Colonic mucosa (tissue), 4 donors: ENCODE measurements around the gene AFG1L. TPM values are rescaled to one million over a fixed set of nuclear protein-coding genes. Genes with fewer than 3 reads are reported as not detected.
"Not testable (repeated sequence)": the region's sequence is repeated elsewhere in the genome, so short reads cannot be mapped to it uniquely, and the experiment has no call there.

ENCODE experiments used
- DNase-seq: peaks from one replicate; pipeline ENCODE4 v3.0.0-alpha.2; 2020
- H3K27ac ChIP-seq: fragments of 200-600 bp; one replicate; pipeline ENCODE4 v1.8.0; 2021
- H3K27me3 ChIP-seq: fragments of 200-600 bp; one replicate; pipeline ENCODE4 v1.8.0; 2021
- H3K36me3 ChIP-seq: fragments of 200-600 bp; one replicate; pipeline ENCODE4 v1.8.0; 2021
- H3K4me1 ChIP-seq: fragments of 200-600 bp; one replicate; pipeline ENCODE4 v1.8.0; 2021; ENCODE audit warnings: mild to moderate bottlenecking
- H3K4me3 ChIP-seq: fragments of 200-600 bp; one replicate; pipeline ENCODE4 v1.8.0; 2021
- H3K9ac ChIP-seq, 2 donors: one replicate each; pipeline ENCODE4 v1.7.0; 2013; ENCODE audit warnings: control low read depth in 2 of 2, low read depth in 2 of 2, low read length in 2 of 2
- H3K9me3 ChIP-seq: fragments of 200-600 bp; one replicate; pipeline ENCODE4 v1.8.0; 2021
- intact Hi-C: fragments of 100-400 bp; cut with DNase I; formaldehyde crosslinking; loops from one replicate; pipeline ENCODE4 v1.14.1; 2022
- total RNA-seq, 2 donors: library from RNA; stranded (reverse); fragmentation: NEBNext Ultra II Directional in 1 of 2; extraction: Animal tissue kit (Norgen Biotek cat#: 25700) in 1 of 2; gene quantifications; one replicate each; pipeline ENCODE4 v1.2.1, GENCODE V29; 2021
- TF ChIP-seq, protein P1 (sequence below): fragments of 200-600 bp; IDR thresholded peaks from one replicate; pipeline ENCODE4 v1.8.0; 2022; ENCODE audit warnings: antibody characterized with exemption, mild to moderate bottlenecking
- donor health status: healthy.
- donor health status: DM: no; HTN: no; CAD: no.
- donor health status: DM: no; HTN: no; CAD: no.

Gene AFG1L
- total RNA-seq, 2 donors from 2014 or later, result 9.5 to 10.9 TPM

DNA sequence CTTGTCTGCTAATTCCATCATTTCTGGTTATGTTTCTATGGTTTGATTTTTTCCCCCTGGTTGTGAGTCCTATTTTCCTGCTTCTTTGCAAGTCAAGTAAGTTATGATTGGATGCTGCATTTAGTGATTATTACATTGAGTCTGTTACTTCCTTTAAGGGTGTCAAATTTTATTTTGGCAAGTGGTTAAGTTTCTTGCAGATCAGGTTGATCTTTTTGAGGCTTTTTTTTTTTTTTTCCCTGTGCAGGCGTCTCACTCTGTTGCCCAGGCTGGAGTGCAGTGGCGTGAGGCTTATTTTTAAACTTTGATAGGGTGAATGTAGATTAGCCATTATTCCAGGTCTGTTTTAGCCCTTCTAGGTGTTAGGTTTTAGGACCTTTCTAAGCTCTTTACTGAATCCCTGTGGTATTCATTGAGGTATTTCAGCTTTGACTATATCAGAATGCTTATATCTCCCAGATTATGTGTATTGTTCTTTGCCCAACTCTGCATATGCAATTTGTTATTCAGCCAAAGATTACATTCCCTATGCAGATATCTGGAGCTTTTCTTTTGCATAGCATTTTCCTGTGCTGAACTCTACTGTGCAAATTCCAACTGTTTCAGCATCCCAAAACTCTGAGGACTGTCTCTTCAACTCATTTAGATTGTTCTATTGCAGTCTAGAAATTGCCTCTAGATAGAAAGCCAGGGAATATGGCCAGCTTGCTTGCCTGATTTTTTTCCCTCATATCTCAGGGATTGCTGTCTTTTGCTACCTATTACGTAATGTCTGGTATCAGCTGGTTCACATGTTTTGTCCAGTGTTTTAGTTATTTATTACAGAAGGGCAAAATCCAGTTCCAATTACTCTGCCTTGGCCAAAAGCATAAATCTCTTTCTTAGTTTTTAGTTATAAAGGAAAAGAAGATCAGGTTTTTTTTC, 113.3 kb downstream of the AFG1L start:
- Histone ChIP-seq H3K27me3 (no peaks in the 10 kb centered on the region), H3K36me3 (no peaks in the 10 kb centered on the region), H3K4me1 (no peaks in the 10 kb centered on the region), H3K9me3 (no peaks in the 10 kb centered on the region), H3K9ac (no peak overlapping the region), H3K4me3 (no peak overlapping the region), H3K27ac (no peak overlapping the region)
- intact Hi-C loops, result no loop called here
- no peak for DNase-seq
- TF ChIP-seq, protein P1, sequence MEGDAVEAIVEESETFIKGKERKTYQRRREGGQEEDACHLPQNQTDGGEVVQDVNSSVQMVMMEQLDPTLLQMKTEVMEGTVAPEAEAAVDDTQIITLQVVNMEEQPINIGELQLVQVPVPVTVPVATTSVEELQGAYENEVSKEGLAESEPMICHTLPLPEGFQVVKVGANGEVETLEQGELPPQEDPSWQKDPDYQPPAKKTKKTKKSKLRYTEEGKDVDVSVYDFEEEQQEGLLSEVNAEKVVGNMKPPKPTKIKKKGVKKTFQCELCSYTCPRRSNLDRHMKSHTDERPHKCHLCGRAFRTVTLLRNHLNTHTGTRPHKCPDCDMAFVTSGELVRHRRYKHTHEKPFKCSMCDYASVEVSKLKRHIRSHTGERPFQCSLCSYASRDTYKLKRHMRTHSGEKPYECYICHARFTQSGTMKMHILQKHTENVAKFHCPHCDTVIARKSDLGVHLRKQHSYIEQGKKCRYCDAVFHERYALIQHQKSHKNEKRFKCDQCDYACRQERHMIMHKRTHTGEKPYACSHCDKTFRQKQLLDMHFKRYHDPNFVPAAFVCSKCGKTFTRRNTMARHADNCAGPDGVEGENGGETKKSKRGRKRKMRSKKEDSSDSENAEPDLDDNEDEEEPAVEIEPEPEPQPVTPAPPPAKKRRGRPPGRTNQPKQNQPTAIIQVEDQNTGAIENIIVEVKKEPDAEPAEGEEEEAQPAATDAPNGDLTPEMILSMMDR, result no peak

DNA sequence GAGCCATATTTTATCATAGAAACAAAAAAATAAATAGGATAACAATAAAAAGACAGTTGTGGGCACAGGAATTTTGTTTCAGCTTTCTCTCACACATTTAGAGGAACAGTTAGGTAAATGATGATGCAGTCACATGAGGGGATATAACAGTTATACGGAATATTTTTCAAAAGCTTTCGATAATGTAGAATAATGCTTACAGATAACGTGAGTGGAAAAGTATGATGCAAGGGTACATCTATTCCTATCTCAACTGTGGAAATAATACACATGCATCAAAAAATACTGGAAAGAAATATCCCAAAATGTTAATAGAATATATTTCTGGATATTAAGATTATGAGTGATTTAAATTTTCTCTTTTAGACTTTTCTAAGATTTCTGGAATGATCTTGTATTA, 114.0 kb downstream of the AFG1L start:
- H3K4me3 ChIP-seq, result no peak overlapping the region
- H3K36me3 ChIP-seq, result no peaks in the 10 kb centered on the region
- H3K4me1 ChIP-seq, result no peaks in the 10 kb centered on the region
- H3K9ac ChIP-seq, result no peak overlapping the region
- no peak overlapping the region for H3K27ac ChIP-seq
- no peak for DNase-seq
- H3K9me3 ChIP-seq, result no peaks in the 10 kb centered on the region
- no peaks in the 10 kb centered on the region for H3K27me3 ChIP-seq
- intact Hi-C loops, result no loop called here
- TF ChIP-seq, protein P1, result no peak

DNA sequence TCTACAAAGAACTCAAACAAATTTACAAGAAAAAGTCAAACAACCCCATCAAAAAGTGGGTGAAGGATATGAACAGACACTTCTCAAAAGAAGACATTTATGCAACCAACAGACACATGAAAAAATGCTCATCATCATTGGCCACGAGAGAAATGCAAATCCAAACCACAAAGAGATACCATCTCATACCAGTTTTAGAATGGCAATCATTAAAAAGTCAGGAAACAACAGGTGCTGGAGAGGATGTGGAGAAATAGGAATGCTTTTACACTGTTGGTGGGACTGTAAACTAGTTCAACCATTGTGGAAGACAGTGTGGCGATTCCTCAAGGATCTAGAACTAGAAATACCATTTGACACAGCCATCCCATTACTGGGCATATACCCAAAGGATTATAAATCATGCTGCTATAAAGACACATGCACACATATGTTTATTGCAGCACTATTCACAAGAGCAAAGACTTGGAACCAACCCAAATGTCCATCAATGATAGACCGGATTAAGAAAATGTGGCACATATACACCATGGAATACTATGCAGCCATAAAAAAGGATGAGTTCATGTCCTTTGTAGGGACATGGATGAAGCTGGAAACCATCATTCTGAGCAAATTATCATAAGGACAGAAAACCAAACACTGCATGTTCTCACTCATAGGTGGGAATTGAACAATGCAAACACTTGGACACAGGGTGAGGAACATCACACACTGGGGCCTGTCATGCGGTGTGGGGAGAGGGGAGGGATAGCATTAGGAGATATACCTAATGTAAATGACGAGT, 121.4 kb downstream of the AFG1L start:
- DNase-seq, H3K9ac ChIP-seq, H3K4me3 ChIP-seq, H3K27ac ChIP-seq, H3K36me3 ChIP-seq, H3K9me3 ChIP-seq, H3K4me1 ChIP-seq, intact Hi-C loops, H3K27me3 ChIP-seq: not testable (repeated sequence)

DNA sequence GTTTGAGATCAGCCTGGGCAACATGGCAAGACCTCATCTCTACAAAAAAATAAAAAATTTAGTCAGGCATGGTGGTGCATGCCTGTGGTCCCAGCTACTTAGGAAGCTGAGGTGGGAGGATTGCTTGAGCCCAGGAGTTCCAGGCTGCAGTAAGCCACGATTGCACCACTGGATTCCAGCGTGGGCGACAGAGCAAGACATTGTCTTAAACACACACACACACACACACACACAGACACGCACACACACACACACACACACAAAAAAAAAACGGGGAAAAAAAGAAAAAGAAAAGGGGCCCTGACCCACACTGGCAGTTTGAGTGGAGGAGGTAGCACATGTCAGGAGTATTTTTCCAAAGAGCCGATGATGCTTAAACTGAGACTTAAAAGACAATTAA, 122.2 kb downstream of the AFG1L start:
- no peaks in the 10 kb centered on the region for H3K27me3 ChIP-seq
- no peak for DNase-seq
- H3K4me1 ChIP-seq, result no peaks in the 10 kb centered on the region
- no peak overlapping the region for H3K9ac ChIP-seq
- no peak overlapping the region for H3K4me3 ChIP-seq
- no peaks in the 10 kb centered on the region for H3K9me3 ChIP-seq
- H3K36me3 ChIP-seq, result no peaks in the 10 kb centered on the region
- TF ChIP-seq, protein P1, result no peak
- intact Hi-C loops, result no loop called here
- no peak overlapping the region for H3K27ac ChIP-seq

DNA sequence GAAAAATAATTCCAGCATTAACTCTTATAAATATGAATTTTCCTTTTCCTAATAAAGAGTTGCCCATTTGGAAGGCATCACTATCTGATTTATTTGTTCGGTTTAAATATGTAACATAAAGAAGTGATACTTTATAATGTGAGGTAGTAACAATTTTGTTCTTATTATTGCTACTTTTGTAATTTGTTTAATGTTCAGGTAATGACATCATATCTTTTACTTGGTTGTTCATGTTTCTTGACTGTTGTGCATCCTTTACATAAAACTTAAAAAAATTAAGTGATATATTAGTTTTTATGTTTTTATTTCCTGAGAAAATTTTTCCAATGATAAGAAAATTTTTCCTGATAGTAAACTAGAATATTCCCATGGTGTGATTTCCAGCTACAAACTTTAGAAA, 124.6 kb downstream of the AFG1L start:
- TF ChIP-seq, protein P1, result no peak
- intact Hi-C loops, result no loop called here
- Histone ChIP-seq H3K9me3 (no peaks in the 10 kb centered on the region), H3K27me3 (no peaks in the 10 kb centered on the region), H3K4me1 (no peaks in the 10 kb centered on the region), H3K36me3 (no peaks in the 10 kb centered on the region), H3K4me3 (no peak overlapping the region), H3K9ac (no peak overlapping the region), H3K27ac (no peak overlapping the region)
- DNase-seq, result no peak
